Measurements from ENCODE around the gene OTX1. TPM values are rescaled to one million over a fixed set of nuclear protein-coding genes. Genes with fewer than 3 reads are reported as not detected.
"Not testable (repeated sequence)": the region's sequence is repeated elsewhere in the genome, so short reads cannot be mapped to it uniquely, and the experiment has no call there.

Gene OTX1
- 0.36 TPM for total RNA-seq

DNA sequence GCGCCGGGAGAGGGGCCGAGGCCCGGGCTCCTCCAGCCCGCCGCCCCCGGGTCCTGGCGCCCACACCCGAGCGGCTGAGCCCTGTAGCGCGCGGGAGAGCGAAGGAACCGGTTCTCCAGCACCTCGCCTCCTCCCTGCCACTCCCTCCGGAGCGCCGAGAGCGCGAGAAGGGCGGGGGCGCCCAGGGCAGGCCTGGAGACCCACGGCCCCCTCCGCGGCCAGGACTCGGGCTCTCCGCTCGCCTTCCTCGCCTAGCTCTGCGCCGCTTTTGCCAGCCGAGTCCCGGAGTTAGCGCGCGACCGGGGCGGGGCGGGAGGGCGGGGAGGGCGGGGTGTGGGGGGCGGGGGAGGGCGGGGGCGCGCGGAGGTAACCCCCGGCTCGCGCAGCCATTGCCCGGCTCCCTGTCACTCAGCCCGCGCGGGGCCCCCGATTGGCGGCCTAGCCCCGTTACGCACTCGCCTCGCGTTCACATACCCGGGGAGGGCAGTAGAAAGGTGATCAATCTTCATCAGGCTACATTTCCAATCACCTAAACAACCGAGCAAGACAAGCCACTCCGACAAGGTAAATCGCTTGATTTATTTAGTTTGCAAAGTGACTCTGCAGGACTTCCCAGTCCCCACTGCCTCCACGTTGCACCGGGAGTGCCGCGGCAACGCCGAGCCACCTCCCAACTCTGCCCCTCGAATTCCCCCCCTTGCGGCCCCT lies at the start of gene OTX1:
Gene OTX1, plus strand, starts transcription at position 497 of the 708 bp plus-strand sequence. CDS start 2,161 bp downstream, outside the sequence.
- DNase-seq (ENCODE audit: low spot score) = peak; percentile 54

DNA sequence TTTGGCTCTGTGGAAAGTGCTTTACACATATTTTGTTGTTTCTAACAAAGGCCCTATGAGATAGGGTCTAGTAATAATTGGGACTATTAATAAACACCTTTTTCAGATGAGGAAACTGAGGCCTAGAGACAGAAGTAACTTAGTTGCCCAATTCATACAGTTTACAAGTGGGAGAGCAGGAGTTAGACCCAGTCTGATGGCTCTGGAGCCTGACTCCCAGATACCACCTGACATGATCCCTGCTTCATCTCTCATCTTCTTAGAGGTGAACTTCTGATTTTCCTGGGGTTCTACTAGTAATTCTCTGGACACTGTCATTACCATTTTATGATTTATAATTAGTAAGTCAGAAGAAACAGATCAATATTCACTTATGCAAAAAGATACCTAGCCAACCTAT lies 49.1 kb upstream of the OTX1 start:
- no peak for DNase-seq (ENCODE audit: low spot score)

DNA sequence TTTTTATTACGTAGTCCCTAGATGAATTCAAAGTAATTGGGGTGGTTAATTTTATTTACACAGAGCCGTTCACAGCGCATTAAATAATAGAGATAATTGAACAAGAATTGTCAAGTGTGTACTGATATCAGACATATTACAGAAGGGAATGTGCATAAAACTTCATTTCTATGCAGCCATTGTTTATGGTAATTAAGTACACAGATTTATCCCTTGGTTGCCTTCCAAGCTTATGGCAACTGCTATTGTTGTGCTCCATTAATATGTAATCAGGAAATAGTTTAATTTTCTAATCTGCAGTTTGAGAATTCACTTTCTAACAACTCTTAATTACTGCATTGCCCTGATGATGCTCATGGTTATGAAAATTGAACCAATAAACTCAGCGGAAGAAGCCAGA lies 47.3 kb upstream of the OTX1 start:
- DNase-seq (ENCODE audit: low spot score) = no peak

DNA sequence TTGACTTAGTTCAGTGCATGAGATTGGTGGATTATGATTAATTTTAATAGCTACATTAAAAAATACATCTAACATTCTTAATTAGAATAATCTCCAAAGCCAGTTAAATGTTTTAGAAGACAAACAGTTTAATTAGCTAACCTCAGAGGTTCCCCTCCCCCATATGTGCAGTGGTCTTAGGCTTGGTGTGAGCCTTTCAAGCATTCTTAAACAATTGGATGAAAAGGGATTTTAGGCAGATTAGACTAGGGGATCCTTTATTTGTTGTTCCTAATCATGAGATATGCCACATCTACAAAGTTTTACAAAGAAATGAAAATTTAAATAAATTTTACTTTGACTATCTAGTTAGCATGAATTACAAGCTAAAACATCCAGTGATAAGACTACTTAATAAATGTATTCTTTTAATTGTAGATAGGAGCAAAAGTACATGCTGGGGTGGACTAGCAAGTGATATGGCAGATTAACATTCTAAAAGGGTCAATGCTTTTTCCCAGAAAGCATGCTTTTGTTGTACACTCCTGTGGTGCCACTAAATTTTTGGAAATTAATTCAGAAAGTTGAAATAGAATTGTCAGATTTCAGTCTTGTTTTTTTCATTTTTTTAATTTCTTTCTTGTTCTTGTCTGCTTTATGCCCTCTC lies 42.7 kb upstream of the OTX1 start:
- DNase-seq (ENCODE audit: low spot score) = no peak

DNA sequence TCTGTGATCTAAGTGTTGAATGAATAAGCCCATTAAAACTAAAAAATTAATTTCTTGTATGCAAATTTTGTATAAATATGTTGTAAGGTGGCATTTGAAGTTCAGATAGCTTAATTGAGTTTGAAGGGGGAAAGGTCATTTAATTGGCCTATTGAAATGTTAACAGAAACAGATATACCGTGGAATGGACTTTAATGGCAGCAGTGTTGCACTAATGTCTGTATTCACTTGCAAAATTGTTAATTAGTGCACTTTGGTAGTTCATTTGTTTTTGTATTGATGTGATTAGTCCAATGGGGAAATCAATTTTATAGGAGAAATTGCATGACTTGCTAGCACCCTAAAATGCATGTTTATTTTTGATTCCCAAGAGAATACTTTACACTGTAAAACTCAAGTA lies 41.8 kb upstream of the OTX1 start:
- no peak for DNase-seq (ENCODE audit: low spot score)

DNA sequence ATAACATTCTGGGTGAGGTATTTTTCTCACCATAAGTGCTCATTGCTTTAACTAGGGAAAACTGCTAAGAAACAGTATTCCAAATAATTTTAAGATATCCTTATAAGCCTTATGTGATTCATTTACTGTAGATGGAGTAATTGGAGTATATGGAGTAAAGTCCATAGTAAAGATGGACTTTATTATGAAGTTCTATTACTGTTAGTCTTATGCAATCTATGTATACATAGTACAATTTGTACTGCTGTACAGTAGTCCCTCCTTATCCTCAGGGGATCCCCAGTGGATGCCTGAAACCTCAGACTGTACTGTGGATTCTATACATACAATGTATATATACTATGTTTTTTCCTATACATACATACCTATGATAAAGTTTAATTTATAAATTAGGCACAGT lies 41.1 kb upstream of the OTX1 start:
- DNase-seq (ENCODE audit: low spot score) = no peak

DNA sequence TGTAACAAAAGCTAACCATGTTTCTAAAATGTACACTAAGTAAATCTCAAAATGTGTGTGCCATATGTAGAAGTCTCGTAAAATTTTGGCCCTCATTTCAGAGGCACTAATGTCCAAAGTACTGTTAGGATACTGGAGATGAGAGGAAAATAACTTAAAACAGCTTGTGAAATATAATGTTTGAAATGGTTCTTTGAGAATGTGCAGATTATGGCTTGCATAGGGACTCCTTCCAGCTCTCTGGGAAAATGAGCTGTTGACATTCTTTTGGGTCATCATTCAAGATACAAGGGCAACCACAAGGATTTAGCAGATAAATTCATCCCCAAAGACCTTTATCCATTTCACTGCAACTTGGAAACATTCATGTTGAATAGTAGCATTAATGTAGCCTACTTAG lies 38.1 kb upstream of the OTX1 start:
- DNase-seq (ENCODE audit: low spot score) = no peak

DNA sequence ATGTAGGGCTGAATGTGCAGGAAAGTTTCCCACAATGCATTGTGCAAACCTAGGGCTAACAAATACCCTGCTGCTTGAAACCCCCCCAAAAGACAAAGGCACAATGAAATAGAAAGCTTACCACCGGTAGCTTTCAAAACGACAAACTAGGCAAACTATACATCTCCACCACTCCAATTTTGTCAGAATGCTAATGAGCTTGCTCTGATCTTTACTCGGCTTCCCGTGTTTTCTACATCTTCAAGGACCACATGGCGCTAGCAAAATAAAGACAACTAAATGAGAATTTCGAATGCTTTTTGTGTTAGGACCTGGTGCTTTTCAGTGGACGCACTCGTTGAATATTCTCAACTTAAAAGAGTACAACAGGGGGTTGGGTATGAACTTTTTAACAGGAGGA lies 37.2 kb upstream of the OTX1 start:
- DNase-seq (ENCODE audit: low spot score) = no peak

DNA sequence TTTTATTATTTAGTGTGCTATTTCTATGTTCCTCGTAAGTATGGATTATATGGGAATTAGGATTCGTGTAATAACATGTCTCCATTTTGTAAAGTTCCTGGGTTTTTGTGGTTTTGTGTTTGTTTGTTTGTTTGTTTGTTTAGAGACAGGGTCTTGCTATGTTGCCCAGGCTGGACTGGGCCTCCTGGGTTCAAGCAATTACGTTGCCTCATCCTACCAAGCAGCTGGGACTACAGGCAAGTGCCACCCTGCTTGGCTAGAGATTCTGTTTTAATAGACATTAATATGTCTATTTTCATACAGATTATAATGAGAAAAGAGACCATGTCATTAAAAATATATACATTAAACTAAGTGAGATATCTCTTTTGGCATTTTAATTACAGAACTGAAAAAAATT lies 35.2 kb upstream of the OTX1 start:
- DNase-seq (ENCODE audit: low spot score) = no peak

DNA sequence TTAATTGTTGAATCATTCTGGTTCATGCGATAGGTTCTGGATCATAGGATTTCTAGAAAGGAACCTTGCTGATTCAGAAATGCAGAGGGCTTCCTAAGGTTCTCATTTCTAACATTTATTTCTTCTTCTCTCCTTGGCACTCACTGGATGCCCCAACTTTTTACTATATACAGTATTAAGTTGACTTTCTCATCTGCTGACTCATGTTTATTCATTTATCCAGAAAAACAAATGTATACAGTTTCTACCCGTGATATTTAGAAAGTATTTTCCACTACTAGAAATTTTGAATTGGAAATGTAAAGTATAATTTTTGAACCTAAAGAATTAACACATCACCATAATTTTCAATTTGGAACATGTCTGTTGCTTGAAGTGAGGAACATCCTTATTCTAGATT lies 32.2 kb upstream of the OTX1 start:
- DNase-seq (ENCODE audit: low spot score) = no peak

DNA sequence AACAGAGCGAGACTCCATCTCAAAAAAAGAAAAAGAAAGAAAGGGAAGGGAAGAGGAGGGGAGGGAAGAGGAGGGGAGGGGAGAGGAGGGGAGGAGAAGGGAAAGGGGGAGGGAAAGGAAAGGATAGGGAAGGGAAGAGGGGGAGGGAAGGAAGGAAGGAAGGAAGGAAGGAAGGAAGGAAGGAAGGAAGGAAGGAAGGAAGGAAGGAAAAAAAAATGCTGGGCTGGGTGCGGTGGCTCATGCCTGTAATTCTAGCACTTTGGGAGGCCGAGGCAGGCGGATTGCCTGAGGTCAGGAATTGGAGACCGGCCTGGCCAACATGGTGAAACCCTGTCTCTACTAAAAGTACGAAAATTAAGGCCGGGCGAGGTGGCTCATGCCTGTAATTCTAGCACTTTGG lies 30.9 kb upstream of the OTX1 start:
- not testable (repeated sequence) for DNase-seq (ENCODE audit: low spot score)

DNA sequence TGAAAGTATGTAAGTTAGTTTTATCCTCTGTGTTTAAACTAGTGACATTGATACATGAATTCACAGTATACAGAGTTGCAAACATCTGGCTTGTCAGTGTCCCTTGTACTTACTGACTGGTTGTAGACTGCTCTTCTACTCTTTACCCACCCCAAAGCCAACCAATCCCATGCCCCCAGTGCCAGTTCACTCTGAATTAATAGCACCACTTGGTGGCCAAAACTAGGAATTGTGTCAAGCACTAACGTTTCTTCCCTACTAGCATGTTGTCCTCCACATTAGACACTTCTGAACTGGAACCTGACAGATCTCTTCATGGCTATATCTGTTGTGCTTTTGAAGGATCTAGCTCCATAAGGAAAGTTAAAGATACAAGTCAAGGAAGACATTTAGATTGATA lies 27.2 kb upstream of the OTX1 start:
- DNase-seq (ENCODE audit: low spot score) = no peak

DNA sequence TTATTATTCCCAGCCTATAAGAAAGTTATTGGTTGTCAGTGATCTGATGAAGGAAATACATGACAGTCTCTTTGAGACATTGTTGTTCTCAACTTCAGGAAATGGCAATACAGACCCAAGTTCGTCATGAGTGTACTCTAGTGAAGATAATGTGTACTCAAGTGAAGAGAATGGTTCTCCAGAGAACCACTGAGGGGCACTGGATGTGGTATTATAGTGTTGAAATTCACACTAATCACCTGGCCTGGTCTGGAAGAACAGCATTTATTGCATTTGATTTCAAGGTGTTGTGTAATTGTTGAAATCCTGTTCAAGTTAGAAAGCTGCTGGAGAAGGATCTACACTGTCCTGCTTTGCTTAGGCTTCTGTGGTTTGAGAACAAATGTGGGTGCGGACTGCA lies 23.4 kb upstream of the OTX1 start:
- DNase-seq (ENCODE audit: low spot score) = no peak

DNA sequence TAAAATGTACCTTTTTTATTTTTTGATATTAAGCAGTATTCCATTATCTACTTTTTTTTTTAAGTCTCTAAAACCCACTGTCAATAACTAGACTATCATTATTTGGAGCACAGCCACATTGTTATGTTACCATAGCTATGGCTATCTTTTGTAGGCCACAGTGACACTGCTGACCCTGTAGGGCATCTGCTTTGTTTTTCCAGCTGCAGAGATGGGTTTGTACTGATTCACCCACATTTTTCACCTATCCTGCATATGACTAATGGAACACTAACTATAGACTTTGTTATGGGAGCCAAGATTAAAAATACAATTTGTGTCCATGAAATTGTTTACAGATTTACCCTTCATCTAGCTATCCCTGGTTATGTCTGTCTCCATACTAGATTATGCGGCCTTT lies 21.6 kb upstream of the OTX1 start:
- no peak for DNase-seq (ENCODE audit: low spot score)

DNA sequence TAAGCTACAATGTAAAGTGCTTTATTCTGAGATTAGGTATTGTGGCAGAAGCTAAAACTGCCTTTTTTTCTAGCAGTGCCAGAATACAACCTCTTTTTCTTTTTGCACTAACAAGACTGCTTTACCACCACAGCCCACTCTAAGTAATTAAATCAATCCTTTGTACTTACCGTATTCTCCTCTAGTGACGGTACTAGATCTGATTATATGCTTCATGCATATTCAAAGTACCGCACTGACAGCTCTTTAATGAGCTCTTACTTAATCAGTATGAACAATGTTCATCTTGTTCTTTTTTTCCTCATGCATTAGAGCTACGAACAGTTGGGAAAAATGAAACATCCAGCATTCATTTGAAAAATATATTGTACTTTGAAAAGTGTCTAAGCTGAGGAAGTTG lies 16.1 kb upstream of the OTX1 start:
- DNase-seq (ENCODE audit: low spot score) = no peak

DNA sequence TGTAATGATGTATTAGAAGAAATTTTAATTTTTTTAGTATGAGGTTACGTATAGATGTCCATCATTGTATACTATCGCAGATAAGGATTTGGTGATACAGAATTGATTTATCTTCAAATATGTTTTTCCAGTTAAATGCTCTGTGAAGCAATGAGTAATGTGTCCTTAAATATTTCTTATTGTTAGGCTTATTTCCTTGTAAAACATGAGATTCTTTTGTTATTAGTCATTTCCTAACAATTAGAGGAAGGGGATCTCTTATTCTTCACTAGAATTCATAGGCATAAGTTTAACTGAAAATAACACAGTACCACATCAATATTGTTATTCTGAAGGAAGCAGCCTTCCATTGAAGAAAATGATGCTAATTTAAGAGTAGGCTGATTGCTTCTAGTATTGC lies 15.5 kb upstream of the OTX1 start:
- no peak for DNase-seq (ENCODE audit: low spot score)

DNA sequence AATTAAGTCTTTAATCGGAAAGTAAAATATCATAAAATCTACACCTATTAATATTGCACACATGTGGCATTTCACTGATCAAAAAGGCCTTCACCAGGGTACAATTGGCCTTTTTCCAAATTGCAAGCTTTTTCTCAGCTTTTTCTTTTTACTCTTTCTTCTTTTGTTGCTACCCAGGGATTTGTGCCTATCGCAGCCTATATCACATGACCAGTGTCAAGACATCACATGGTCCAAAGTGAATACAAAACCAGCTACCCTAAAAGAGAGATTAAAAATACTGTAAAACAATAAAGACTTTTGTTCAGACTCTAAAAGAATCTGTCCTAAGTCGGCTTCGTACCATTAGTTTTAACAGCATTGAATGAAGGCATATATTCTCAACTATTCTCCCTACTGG lies 15.0 kb upstream of the OTX1 start:
- no peak for DNase-seq (ENCODE audit: low spot score)

DNA sequence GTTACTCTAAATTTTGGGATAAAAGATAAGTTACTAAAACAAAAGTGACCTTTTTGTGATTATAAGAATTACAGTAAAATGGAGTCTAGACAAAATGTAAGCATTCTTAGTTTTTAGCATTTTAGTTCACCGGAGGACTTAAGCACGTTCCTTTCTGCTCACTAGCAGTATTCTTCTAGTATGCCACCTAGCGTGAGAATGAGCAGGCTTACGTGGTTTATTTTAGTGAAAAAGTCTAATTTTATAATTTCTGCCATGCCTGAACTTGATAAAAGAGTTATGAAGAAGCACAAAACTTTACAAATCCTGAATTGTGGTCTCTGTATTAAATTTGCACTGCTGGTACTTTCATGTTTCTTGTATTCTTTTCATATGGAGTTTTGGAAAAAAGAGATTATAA lies 12.6 kb upstream of the OTX1 start:
- DNase-seq (ENCODE audit: low spot score) = no peak

DNA sequence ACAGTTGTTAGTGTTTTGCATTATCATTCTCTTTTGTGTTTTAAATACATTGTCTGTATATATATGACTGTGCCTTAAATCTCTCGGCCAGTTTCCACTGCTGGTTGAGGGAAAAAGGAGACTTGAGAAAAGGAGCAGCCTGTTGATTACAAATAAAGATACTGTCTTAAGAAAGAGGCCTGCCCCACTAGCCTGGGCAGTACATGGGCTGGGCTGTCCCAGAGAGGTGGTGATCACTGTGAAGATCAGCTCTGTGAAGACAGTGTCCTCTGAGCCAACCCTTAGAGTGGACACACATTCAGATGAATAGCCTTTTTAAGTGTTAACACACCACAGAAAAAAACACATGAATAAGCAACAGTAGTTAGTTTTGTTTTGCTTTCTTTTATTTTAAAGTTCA lies 10.0 kb upstream of the OTX1 start:
- no peak for DNase-seq (ENCODE audit: low spot score)

DNA sequence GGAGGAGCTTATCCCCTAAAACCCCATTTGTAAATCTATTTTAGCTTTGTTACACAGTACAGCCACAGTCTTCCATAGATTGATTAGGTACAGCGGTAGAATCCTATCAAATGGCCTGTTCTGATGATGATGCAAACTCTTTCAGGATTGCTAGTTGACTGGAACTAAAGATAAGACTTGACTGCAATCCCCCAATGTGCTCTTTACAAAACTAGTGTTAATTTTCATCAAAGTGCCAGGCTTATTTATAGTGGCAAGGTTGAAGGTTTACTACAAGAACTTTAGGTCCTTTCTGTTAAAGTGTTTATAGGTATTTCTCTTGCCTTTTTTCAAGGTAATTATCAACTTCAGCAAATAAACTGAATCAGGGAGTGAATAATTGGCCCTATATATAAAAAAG lies 9.0 kb upstream of the OTX1 start:
- DNase-seq (ENCODE audit: low spot score) = no peak

DNA sequence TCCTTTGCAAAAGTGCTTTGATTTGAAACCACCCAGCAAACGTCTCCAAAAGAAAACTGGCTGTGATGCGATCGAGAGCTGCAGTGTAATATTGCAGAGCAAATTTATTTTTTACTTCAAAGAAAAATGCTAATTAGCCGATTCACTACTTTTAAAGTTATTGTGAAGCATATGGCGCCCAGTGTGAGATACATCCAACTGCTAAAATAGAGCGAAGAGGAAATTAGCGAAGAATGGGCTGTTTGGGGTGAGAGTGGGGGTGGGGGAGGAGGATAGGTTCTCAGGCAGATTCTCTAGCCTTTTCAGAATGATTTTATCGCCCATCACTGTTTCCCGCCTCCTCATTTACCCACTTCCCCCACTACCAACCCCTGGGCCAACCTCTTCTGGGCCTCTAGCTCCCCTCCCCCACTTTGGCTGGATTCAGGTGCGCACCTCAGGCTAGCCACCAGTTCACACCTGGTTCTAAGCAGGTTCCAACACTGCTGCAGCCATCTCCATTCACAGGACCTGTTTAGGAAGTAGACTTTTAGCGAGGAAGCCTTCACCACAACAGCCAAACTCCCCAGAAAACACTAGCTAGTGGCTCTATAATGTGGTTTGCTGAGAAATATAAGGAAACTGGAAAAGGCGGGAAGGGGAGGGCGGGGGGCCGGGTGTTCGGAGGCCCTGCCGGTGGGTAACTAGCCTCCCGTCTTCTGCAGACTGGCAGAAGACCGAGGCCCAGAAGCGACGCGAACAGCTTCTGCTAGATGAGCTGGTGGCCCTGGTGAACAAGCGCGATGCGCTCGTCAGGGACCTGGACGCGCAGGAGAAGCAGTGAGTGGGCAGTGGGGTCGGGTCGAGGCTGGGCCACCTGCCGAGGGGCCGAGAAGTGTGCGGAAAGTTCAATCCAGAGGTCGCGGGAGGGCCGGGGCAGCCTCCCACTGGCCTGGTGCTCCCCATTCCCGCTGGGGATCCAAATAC lies 6.0 kb upstream of the OTX1 start:
- DNase-seq (ENCODE audit: low spot score) = no peak

DNA sequence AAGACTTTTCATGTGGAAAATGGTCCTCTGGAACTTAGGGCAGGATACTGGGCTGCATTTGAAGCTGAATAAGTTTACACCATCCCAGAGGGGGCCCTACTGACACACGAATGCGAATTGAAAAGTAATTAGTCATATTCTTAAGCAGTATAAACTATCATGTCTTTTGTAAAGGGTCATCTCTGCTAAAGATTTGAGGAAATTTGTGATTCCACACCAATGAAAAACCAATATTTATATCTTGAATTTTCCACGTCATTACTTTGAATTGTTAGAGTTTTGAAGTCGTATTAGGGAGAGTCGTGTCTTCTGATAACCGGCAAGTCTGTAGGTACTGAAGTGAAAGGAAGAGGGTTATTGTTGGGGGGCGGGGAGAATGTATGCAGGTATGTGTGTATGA lies 4.1 kb upstream of the OTX1 start:
- no peak for DNase-seq (ENCODE audit: low spot score)

DNA sequence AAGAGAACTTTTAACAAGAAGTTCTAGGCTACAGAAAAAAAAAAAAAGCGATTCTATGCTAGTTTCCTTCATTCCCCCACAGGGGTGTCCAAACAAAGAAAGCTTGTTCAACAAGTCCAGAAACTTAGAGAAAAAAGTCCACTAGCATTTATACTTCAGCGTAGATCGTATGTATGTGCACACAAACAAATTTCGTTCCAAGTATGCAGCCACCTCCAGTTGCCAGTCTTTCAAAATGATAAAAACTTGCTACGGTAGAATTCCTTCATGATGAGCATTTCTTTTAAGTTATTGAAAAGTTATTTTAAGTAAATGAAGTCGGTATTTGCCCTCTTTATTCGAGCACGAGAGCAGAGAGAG lies 3.7 kb upstream of the OTX1 start:
- no peak for DNase-seq (ENCODE audit: low spot score)

Measured in ureter (tissue), 1 donor.